ENCODE data around the gene OR2Y1.

GRCh38 chr5:180739958-180740357 is at the start of gene OR2Y1:
- TF ChIP-seq CTCF (IDR thresholded peaks at IDR 0.05; ENCODE audit: low read depth, low read length, poor library complexity, severe bottlenecking) (no peak), EZH2phosphoT487 (IDR thresholded peaks at IDR 0.05; ENCODE audit: borderline replicate concordance, low read length) (no peak)

Measured in DOHH2 (cell line).